ENCODE data around the gene XPNPEP1. TPM values are rescaled to one million over a fixed set of nuclear protein-coding genes. Genes with fewer than 3 reads are reported as not detected.

Gene XPNPEP1
- total RNA-seq, 4 donors from 2014 or later, result 108 to 298 (median 127) TPM

GRCh38 chr10:109835257-109835656 lies 88.1 kb downstream of the XPNPEP1 start:
- Histone ChIP-seq H3K4me3 (no peak overlapping the region), H3K4me1 (no peaks in the 10 kb centered on the region), H3K27me3 (no peaks in the 10 kb centered on the region), H3K36me3 (no peaks in the 10 kb centered on the region), H3K9me3 (no peaks in the 10 kb centered on the region), H3K27ac (no peak overlapping the region)
- no peak for DNase-seq
- 60 to 70% methylated on average over 1 of the region's 1 CpG for WGBS, 2 donors (ENCODE audit: low coverage in 1 of 2)
- in situ Hi-C loops (cut with MboI; ENCODE audit: low pct_ligation_motif_present in 1 of 4, low pct_unique_long_range_greater_than_20kb in 1 of 4, low sequenced_read_pairs in 3 of 4) (no loop called here), intact Hi-C loops (cut with DNase I; ENCODE audit: low total_unique reads) (no loop called here)
- TF ChIP-seq POLR2A (IDR thresholded peaks at IDR 0.05), result no peak

GRCh38 chr10:109831846-109832245 lies 91.5 kb downstream of the XPNPEP1 start:
- H3K4me1 ChIP-seq, result no peaks in the 10 kb centered on the region
- WGBS, 2 donors (ENCODE audit: low coverage in 1 of 2), result 80 to 90% methylated on average over 4 to 9 of the region's 9 CpGs
- no peak for DNase-seq
- H3K4me3 ChIP-seq, result no peak overlapping the region
- in situ Hi-C loops (cut with MboI; ENCODE audit: low pct_ligation_motif_present in 1 of 4, low pct_unique_long_range_greater_than_20kb in 1 of 4, low sequenced_read_pairs in 3 of 4) (no loop called here), intact Hi-C loops (cut with DNase I; ENCODE audit: low total_unique reads) (no loop called here)
- no peaks in the 10 kb centered on the region for H3K36me3 ChIP-seq
- H3K27me3 ChIP-seq, result no peaks in the 10 kb centered on the region
- H3K27ac ChIP-seq, result no peak overlapping the region
- TF ChIP-seq CTCF (IDR thresholded peaks at IDR 0.05), result no peak
- no peak for TF ChIP-seq POLR2AphosphoS5 (IDR thresholded peaks at IDR 0.05)
- TF ChIP-seq POLR2A (IDR thresholded peaks at IDR 0.05), result no peak
- no peak for TF ChIP-seq EP300 (IDR thresholded peaks at IDR 0.05; ENCODE audit: low read depth)
- H3K9me3 ChIP-seq, result no peaks in the 10 kb centered on the region

- H3K4me3 ChIP-seq, result no peak overlapping the region
- DNase-seq, result no peak
- no peaks in the 10 kb centered on the region for H3K27me3 ChIP-seq
- no peak overlapping the region for H3K27ac ChIP-seq
- H3K36me3 ChIP-seq, result no peaks in the 10 kb centered on the region
- H3K4me1 ChIP-seq, result no peaks in the 10 kb centered on the region
- TF ChIP-seq POLR2AphosphoS5 (IDR thresholded peaks at IDR 0.05), result no peak
- TF ChIP-seq CTCF (IDR thresholded peaks at IDR 0.05), result no peak
- TF ChIP-seq EP300 (IDR thresholded peaks at IDR 0.05; ENCODE audit: low read depth), result no peak
- no peak for TF ChIP-seq POLR2A (IDR thresholded peaks at IDR 0.05)
- intact Hi-C loops (cut with DNase I; ENCODE audit: low total_unique reads), result no loop called here
- in situ Hi-C loops (cut with MboI; ENCODE audit: low pct_ligation_motif_present in 1 of 4, low pct_unique_long_range_greater_than_20kb in 1 of 4, low sequenced_read_pairs in 3 of 4), result no loop called here
- H3K9me3 ChIP-seq, result no peaks in the 10 kb centered on the region
- 38% methylated on average over 1 of the region's 1 CpG; no CpG with 5 or more reads in 1 of the 2 donors for WGBS, 2 donors (ENCODE audit: low coverage in 1 of 2)
These were observed 99.1 kb downstream of the XPNPEP1 start for GRCh38 chr10:109824206-109824605.

- in situ Hi-C loops (cut with MboI; ENCODE audit: low pct_ligation_motif_present in 1 of 4, low pct_unique_long_range_greater_than_20kb in 1 of 4, low sequenced_read_pairs in 3 of 4), result no loop called here
These were observed 100.1 kb downstream of the XPNPEP1 start for GRCh38 chr10:109823196-109823595.

More at GRCh38 chr10:109823196-109823595, 100.1 kb downstream of the XPNPEP1 start:
- WGBS, 2 donors (ENCODE audit: low coverage in 1 of 2), result 80 to 90% methylated on average over 3 of the region's 3 CpGs
- Histone ChIP-seq H3K27ac (no peak overlapping the region), H3K4me1 (no peaks in the 10 kb centered on the region), H3K27me3 (no peaks in the 10 kb centered on the region), H3K4me3 (no peak overlapping the region), H3K36me3 (no peaks in the 10 kb centered on the region), H3K9me3 (no peaks in the 10 kb centered on the region)
- DNase-seq, result no peak
- TF ChIP-seq CTCF (IDR thresholded peaks at IDR 0.05) (no peak), POLR2A (IDR thresholded peaks at IDR 0.05) (no peak), POLR2AphosphoS5 (IDR thresholded peaks at IDR 0.05) (no peak), EP300 (IDR thresholded peaks at IDR 0.05; ENCODE audit: low read depth) (no peak)
- intact Hi-C loops (cut with DNase I; ENCODE audit: low total_unique reads), result no loop called here

Data from transverse colon (tissue), 4 donors.